CD14-positive monocyte (primary cell): ENCODE measurements around the gene GREB1. TPM values are rescaled to one million over a fixed set of nuclear protein-coding genes. Genes with fewer than 3 reads are reported as not detected.

Source experiments
- DNase-seq, 3 donors: peaks; one replicate each; pipeline ENCODE4 v3.0.0-alpha.2; 2011 to 2022
- H2AFZ ChIP-seq: 2 replicates; pipeline ENCODE4 v1.6.0; 2012; ENCODE audit warnings: mild to moderate bottlenecking, low read depth, low read length, inconsistent platforms; ENCODE audit not compliant: insufficient read depth, poor library complexity, severe bottlenecking
- H3K27ac ChIP-seq, 2 donors: 1 replicate in 1 of 2; 2 replicates in 1 of 2; pipeline ENCODE4 v1.5.1; 2012 to 2013; ENCODE audit warnings: low read length in 2 of 2, control low read depth in 1 of 2, inconsistent platforms in 1 of 2, low read depth in 1 of 2, mild to moderate bottlenecking in 1 of 2
- H3K27me3 ChIP-seq, 2 donors: one replicate each; pipeline versions ENCODE4 v1.6.0 to v1.6.1; 2011 to 2013; ENCODE audit warnings: low read length in 2 of 2; ENCODE audit not compliant: control insufficient read depth in 2 of 2, insufficient read depth in 2 of 2
- H3K36me3 ChIP-seq, 2 donors: replicated peaks in 1 of 2; 1 replicate in 1 of 2; 2 replicates in 1 of 2; pipeline versions ENCODE4 v1.5.1 to v1.6.1; 2012 to 2013; ENCODE audit warnings: low read length in 2 of 2, control low read depth in 1 of 2, inconsistent platforms in 1 of 2, mild to moderate bottlenecking in 1 of 2; ENCODE audit not compliant: insufficient read depth in 2 of 2, control insufficient read depth in 1 of 2
- H3K4me1 ChIP-seq, 2 donors: 1 replicate in 1 of 2; 2 replicates in 1 of 2; pipeline versions ENCODE4 v1.5.1 to v1.6.1; 2012 to 2013; ENCODE audit warnings: low read length in 2 of 2, control low read depth in 1 of 2, inconsistent platforms in 1 of 2, mild to moderate bottlenecking in 1 of 2, moderate library complexity in 1 of 2; ENCODE audit not compliant: insufficient read depth in 2 of 2, control insufficient read depth in 1 of 2
- H3K4me2 ChIP-seq: replicated peaks from 2 replicates; pipeline ENCODE3; 2012; ENCODE audit warnings: low read length, moderate library complexity, mild to moderate bottlenecking; ENCODE audit not compliant: poor library complexity, severe bottlenecking; ENCODE audit errors: extremely low read depth
- H3K4me3 ChIP-seq, 3 experiments: fragments of 200-600 bp in 1 of 3; sonication (generic) in 1 of 3; replicated peaks in 1 of 3; 1 replicate in 2 of 3; 2 replicates in 1 of 3; pipeline ENCODE4 v1.5.1; 2011 to 2013; ENCODE audit warnings: low read length in 3 of 3, mild to moderate bottlenecking in 3 of 3, control low read depth in 2 of 3, low read depth in 2 of 3, inconsistent platforms in 1 of 3, moderate library complexity in 1 of 3
- H3K79me2 ChIP-seq: 2 replicates; pipeline ENCODE4 v1.6.0; 2012; ENCODE audit warnings: mild to moderate bottlenecking, control low read depth, inconsistent platforms, low read length, moderate library complexity; ENCODE audit not compliant: insufficient read depth
- H3K9ac ChIP-seq: 2 replicates; pipeline ENCODE4 v1.6.0; 2017; ENCODE audit warnings: low read length, mild to moderate bottlenecking; ENCODE audit not compliant: insufficient read depth, poor library complexity, severe bottlenecking
- H3K9me3 ChIP-seq, 2 donors: replicated peaks in 1 of 2; 1 replicate in 1 of 2; 2 replicates in 1 of 2; pipeline versions ENCODE4 v1.5.1 to v1.6.1; 2012 to 2013; ENCODE audit warnings: low read length in 2 of 2, control low read depth in 1 of 2; ENCODE audit not compliant: control insufficient read depth in 1 of 2, insufficient read depth in 1 of 2
- H4K20me1 ChIP-seq: 2 replicates; pipeline ENCODE4 v1.6.0; 2012; ENCODE audit warnings: mild to moderate bottlenecking, low read length, control low read depth, moderate library complexity; ENCODE audit not compliant: insufficient read depth
- H3K27ac Mint-ChIP-seq, 7 donors: one replicate each; pipeline ENCODE4 v1.8.0; 2020; ENCODE audit warnings: mild to moderate bottlenecking in 7 of 7, mixed read lengths in 7 of 7, moderate library complexity in 6 of 7, inconsistent platforms in 2 of 7
- H3K27me3 Mint-ChIP-seq, 3 donors: one replicate each; pipeline ENCODE4 v1.8.0; 2021 to 2022; ENCODE audit warnings: low read depth in 3 of 3, mild to moderate bottlenecking in 3 of 3, mixed read lengths in 3 of 3, moderate library complexity in 3 of 3, inconsistent platforms in 1 of 3
- H3K36me3 Mint-ChIP-seq, 2 donors: one replicate each; pipeline ENCODE4 v1.8.0; 2020; ENCODE audit warnings: mixed read lengths in 2 of 2, inconsistent platforms in 1 of 2, mild to moderate bottlenecking in 1 of 2
- H3K4me1 Mint-ChIP-seq: one replicate; pipeline ENCODE4 v1.8.0; 2020; ENCODE audit warnings: mild to moderate bottlenecking, mixed read lengths
- H3K4me3 Mint-ChIP-seq, 2 donors: one replicate each; pipeline ENCODE4 v1.8.0; 2020; ENCODE audit warnings: mild to moderate bottlenecking in 2 of 2, mixed read lengths in 2 of 2, moderate library complexity in 1 of 2
- H3K9me3 Mint-ChIP-seq, 7 donors: one replicate each; pipeline ENCODE4 v1.8.0; 2020 to 2022; ENCODE audit warnings: mixed read lengths in 7 of 7, mild to moderate bottlenecking in 6 of 7, moderate library complexity in 6 of 7, inconsistent platforms in 2 of 7
- CTCF ChIP-seq: fragments of 200-600 bp; IDR thresholded peaks from one replicate; pipeline ENCODE4 v1.8.0; 2022; ENCODE audit warnings: antibody characterized with exemption, mild to moderate bottlenecking
- WGBS: methylation state at CpG from one replicate; pipeline ENCODE4 v1.1.5; 2013; ENCODE audit warnings: missing lambda C conversion rate; ENCODE audit not compliant: insufficient coverage; 5-methylcytosine and 5-hydroxymethylcytosine counted together
- intact Hi-C, 2 donors: fragments of 100-400 bp; cut with micrococcal nuclease; formaldehyde crosslinking; loops; one replicate each; pipeline versions ENCODE4 v1.15.0 to v1.15.1; 2023
- polyA plus RNA-seq, 3 donors: library from polyadenylated mRNA; depleted of rRNA in 1 of 3; unstranded in 2 of 3; stranded (reverse) in 1 of 3; fragments of 300-500 nt in 2 of 3; fragments of >200 nt in 1 of 3; fragmentation: Illumina TruSeq in 2 of 3; gene quantifications; 1 replicate in 2 of 3; 2 replicates in 1 of 3; pipeline ENCODE4 v1.2.3, GENCODE V29; 2012 to 2021

GREB1 gene
- polyA plus RNA-seq, 3 donors: not detected

GRCh38 chr2:11635141-11635540 is 101.3 kb downstream of the GREB1 start:
- Histone ChIP-seq H3K27me3 (no peaks in the 10 kb centered on the region), H2AFZ (no peak overlapping the region), H3K27ac (no peak overlapping the region), H3K36me3 (no peaks in the 10 kb centered on the region), H3K9me3 (no peaks in the 10 kb centered on the region), H3K79me2 (no peaks in the 10 kb centered on the region), H3K4me2 (no peak overlapping the region), H3K4me3 (no peak overlapping the region), H4K20me1 (no peaks in the 10 kb centered on the region), H3K4me1 (no peaks in the 10 kb centered on the region), H3K9ac (no peak overlapping the region)
- no peak for DNase-seq
- Mint-ChIP-seq H3K4me1 (no peaks in the 10 kb centered on the region), H3K9me3 (no peaks in the 10 kb centered on the region), H3K27me3 (peaks cover 4 to 8% (median 6%) of the 10 kb centered on the region in 3 donors), H3K36me3 (no peaks in the 10 kb centered on the region), H3K27ac (no peak overlapping the region), H3K4me3 (no peak overlapping the region)
- intact Hi-C loops: no loop called here
- TF ChIP-seq CTCF: no peak
- WGBS: 100% methylated on average over 9 of the region's 15 CpGs

GRCh38 chr2:11636593-11637295 is 102.9 kb downstream of the GREB1 start:
- Mint-ChIP-seq H3K36me3 (no peaks in the 10 kb centered on the region), H3K4me3 (no peak overlapping the region), H3K4me1 (no peaks in the 10 kb centered on the region), H3K9me3 (no peaks in the 10 kb centered on the region), H3K27me3 (peaks cover 2 to 8% (median 8%) of the 10 kb centered on the region in 3 donors), H3K27ac (no peak overlapping the region)
- no peaks in the 10 kb centered on the region for H3K4me1 ChIP-seq
- H3K4me2 ChIP-seq: no peak overlapping the region
- H3K36me3 ChIP-seq: no peaks in the 10 kb centered on the region
- H3K79me2 ChIP-seq: no peaks in the 10 kb centered on the region
- no peak overlapping the region for H3K27ac ChIP-seq
- no peaks in the 10 kb centered on the region for H3K27me3 ChIP-seq
- H3K9ac ChIP-seq: no peak overlapping the region
- no peaks in the 10 kb centered on the region for H4K20me1 ChIP-seq
- no peak overlapping the region for H2AFZ ChIP-seq
- H3K4me3 ChIP-seq: no peak overlapping the region
- intact Hi-C loops: no loop called here
- no peak for DNase-seq
- no peak for TF ChIP-seq CTCF
- 80% methylated on average over 11 of the region's 11 CpGs for WGBS
- H3K9me3 ChIP-seq: no peaks in the 10 kb centered on the region
